GM19328 (cell line): Measurements from ENCODE around the gene ELOVL6.
"Not testable (repeated sequence)": the region's sequence is repeated elsewhere in the genome, so short reads cannot be mapped to it uniquely, and the experiment has no call there.

Experiments
- ATAC-seq: cut with Tn5 transposase; IDR thresholded peaks from one replicate; pipeline ENCODE4 v1.9.1; 2021; ENCODE audit warnings: mild to moderate bottlenecking, moderate library complexity; ENCODE audit not compliant: unreplicated experiment

ELOVL6 gene

GRCh38 chr4:110039164-110039563 is 159.3 kb downstream of the ELOVL6 start:
- not testable (repeated sequence) for ATAC-seq

- peak; percentile 92 for ATAC-seq
Observed at GRCh38 chr4:110034026-110034393, 164.4 kb downstream of the ELOVL6 start.

GRCh38 chr4:110033355-110034025 is 164.9 kb downstream of the ELOVL6 start:
- ATAC-seq = no peak

- ATAC-seq = no peak
Observed at GRCh38 chr4:110032603-110033002, 165.8 kb downstream of the ELOVL6 start.

GRCh38 chr4:110025718-110026117 is 172.7 kb downstream of the ELOVL6 start:
- ATAC-seq = no peak

- ATAC-seq = no peak
Observed at GRCh38 chr4:110025056-110025455, 173.4 kb downstream of the ELOVL6 start.

- ATAC-seq = no peak
Observed at GRCh38 chr4:110022457-110022856, 176.0 kb downstream of the ELOVL6 start.

- ATAC-seq = no peak
Observed at GRCh38 chr4:110020646-110021443, 177.6 kb downstream of the ELOVL6 start.

- no peak for ATAC-seq
Observed at GRCh38 chr4:110020139-110020538, 178.3 kb downstream of the ELOVL6 start.

- ATAC-seq = no peak
Observed at GRCh38 chr4:110019153-110019552, 179.3 kb downstream of the ELOVL6 start.

GRCh38 chr4:110014233-110014632 is 184.2 kb downstream of the ELOVL6 start:
- ATAC-seq = no peak

- no peak for ATAC-seq
Observed at GRCh38 chr4:110012917-110013316, 185.5 kb downstream of the ELOVL6 start.

- ATAC-seq = no peak
Observed at GRCh38 chr4:110010797-110011196, 187.6 kb downstream of the ELOVL6 start.

- no peak for ATAC-seq
Observed at GRCh38 chr4:110009550-110009949, 188.9 kb downstream of the ELOVL6 start.

- no peak for ATAC-seq
Observed at GRCh38 chr4:110008540-110008939, 189.9 kb downstream of the ELOVL6 start.

- ATAC-seq = no peak
Observed at GRCh38 chr4:110007217-110007616, 191.2 kb downstream of the ELOVL6 start.

- peak; percentile 64 for ATAC-seq
Observed at GRCh38 chr4:110005461-110006056, 192.9 kb downstream of the ELOVL6 start.

GRCh38 chr4:110004556-110004955 is 193.9 kb downstream of the ELOVL6 start:
- ATAC-seq = no peak

GRCh38 chr4:110003401-110004187 is 194.8 kb downstream of the ELOVL6 start:
- no peak for ATAC-seq

- ATAC-seq = no peak
Observed at GRCh38 chr4:110002326-110002725, 196.1 kb downstream of the ELOVL6 start.

- no peak for ATAC-seq
Observed at GRCh38 chr4:109999585-109999912, 198.9 kb downstream of the ELOVL6 start.
